C1 segment of cervical spinal cord (tissue), 14 donors: ENCODE data around the gene MECR.
"Not testable (repeated sequence)": the region's sequence is repeated elsewhere in the genome, so short reads cannot be mapped to it uniquely, and the experiment has no call there.

Experiments
- DNase-seq, 14 donors: peaks; one replicate each; lab custom pipeline; 2025; lab: John Stamatoyannopoulos, UW

The MECR gene

GRCh38 chr1:29236712-29237128 lies 6.0 kb upstream of the MECR start:
- DNase-seq = peak in 1 of 14 donors; percentile 28

DNA sequence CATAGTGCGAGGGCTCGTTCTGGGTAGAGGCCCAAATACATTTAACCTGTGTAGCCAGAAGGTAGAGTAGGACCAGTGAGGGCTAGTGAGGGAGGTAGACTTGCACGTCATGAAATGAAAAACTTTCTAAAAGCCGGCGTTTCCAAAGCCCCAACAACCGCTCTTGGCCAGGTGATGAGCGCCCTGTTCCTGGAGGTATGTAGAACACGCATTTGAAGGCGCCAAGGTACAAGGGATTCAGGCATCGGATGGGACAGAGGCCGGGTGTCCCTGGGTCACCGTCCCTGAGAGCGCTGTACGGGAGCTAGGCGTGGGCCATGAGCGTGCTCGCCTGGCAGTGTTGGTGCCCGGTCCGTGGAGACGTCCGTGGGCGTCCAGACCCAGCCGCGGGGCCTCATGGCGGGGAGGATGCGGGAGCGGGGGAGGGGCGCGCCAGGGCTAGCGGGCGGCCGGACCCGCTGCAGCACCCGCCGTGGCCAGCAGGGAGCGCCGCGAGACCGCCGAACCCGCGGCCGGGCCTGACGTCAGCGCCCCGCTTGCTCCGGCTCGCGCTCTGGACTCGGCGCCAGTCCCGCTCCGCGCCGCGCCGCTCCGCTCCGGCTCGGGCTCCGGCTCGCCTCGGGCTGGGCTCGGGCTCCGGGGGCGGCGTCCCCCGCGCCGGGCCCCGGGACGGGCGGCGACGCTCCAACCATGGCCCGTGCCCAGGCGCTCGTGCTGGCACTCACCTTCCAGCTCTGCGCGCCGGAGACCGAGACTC lies 5.4 kb upstream of the MECR start, which contains the start of gene PTPRU:
PTPRU (plus strand) TSS at position 568 of the 757 bp plus-strand sequence; CDS start at position 691, 123 bp downstream.
- peak in 13 of 14 donors; percentile 22 to 84 (median 52) for DNase-seq

- DNase-seq = not testable (repeated sequence)
Measured at GRCh38 chr1:29234881-29235280, 4.1 kb upstream of the MECR start.

DNA sequence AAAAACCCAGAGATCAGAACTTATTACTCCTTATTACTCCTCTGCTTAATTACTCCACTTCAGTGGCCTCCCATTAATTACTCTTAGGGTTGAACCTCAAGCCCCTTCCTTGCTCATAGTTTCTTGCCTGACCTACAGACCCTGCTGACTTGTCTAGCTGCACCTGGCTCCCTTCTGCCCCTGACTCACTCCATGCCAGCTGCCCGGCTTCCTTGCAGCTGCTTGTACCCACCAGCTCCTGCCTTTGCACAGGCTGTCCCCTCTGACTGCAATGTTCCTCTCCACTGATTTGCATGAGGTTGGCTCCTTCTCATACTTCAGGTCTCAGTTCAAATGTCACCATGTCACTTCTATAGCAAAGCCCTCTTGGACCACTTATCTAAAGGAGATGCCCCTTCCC lies 3.7 kb upstream of the MECR start:
- DNase-seq = no peak

- no peak for DNase-seq
Measured at GRCh38 chr1:29233693-29234092, 3.0 kb upstream of the MECR start.

DNA sequence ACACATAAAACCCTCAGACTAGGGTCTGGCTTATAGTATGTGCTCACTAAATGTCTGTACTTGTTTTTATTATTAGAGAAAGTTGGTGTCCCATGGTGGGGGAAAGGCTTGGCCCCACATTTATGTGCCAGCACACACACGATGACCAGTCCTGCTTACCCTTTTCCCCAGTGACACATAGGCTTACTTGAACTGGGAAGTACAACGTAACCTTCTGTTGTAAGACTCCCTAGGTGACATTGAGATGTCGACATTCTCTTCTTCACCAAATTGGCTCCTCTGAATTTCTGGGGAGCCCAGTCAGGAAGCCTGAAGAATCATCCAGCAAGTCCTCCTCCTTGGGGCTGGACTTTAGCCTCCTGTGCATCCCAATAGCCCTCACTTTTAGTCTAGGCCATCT lies 1.7 kb upstream of the MECR start:
- no peak for DNase-seq

DNA sequence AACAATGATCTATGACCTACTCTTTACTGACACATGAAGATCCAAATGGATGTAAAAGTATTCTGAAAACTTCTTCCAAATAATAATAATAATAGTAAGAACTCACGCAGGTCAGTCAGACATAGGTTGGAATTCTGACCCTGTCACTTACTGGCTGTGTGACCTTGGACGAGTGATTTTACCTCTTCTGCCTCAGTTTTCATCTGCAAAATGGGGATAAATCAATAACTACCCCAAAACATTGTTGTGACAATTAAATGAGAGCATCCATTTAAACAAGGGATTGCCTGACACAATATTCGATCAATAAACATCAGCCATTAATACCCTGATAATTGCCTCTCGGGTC lies 556 bp downstream of the MECR start:
- no peak for DNase-seq

- DNase-seq = no peak
Measured at GRCh38 chr1:29227511-29227910, 3.2 kb downstream of the MECR start.

GRCh38 chr1:29225361-29225760 lies 5.4 kb downstream of the MECR start:
- DNase-seq = no peak

- no peak for DNase-seq
Measured at GRCh38 chr1:29224356-29224837, 6.3 kb downstream of the MECR start.

GRCh38 chr1:29223521-29223920 lies 7.2 kb downstream of the MECR start:
- no peak for DNase-seq

GRCh38 chr1:29222686-29223085 lies 8.0 kb downstream of the MECR start:
- DNase-seq = no peak

GRCh38 chr1:29222260-29222659 lies 8.5 kb downstream of the MECR start:
- DNase-seq = not testable (repeated sequence)

- DNase-seq = no peak
Measured at GRCh38 chr1:29221296-29221695, 9.4 kb downstream of the MECR start.

- no peak for DNase-seq
Measured at GRCh38 chr1:29218223-29218622, 12.5 kb downstream of the MECR start.

DNA sequence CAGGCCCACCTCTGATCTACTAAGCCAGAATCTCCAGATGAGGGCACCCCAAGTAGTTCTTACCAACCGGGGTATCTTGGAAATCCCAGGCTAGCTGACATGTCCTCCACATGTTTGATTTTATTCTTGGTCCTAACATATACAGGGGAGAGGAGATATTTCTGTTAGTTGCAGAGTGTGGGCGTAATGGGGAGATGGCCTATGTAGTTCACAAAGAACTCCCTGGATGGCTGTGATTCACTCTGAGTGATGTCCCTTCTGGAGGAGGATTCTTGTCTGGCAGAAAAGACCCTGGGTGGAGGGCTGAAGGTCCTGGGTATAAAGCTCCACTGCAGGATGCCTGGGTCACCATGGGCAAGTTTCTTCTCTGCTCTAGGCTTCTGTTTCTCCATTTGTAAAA lies 13.1 kb downstream of the MECR start:
- DNase-seq = no peak

GRCh38 chr1:29213055-29213454 lies 17.7 kb downstream of the MECR start:
- no peak for DNase-seq

- DNase-seq = peak in 2 of 14 donors; percentile 2 to 67
Measured at GRCh38 chr1:29211086-29212030, 19.4 kb downstream of the MECR start.

DNA sequence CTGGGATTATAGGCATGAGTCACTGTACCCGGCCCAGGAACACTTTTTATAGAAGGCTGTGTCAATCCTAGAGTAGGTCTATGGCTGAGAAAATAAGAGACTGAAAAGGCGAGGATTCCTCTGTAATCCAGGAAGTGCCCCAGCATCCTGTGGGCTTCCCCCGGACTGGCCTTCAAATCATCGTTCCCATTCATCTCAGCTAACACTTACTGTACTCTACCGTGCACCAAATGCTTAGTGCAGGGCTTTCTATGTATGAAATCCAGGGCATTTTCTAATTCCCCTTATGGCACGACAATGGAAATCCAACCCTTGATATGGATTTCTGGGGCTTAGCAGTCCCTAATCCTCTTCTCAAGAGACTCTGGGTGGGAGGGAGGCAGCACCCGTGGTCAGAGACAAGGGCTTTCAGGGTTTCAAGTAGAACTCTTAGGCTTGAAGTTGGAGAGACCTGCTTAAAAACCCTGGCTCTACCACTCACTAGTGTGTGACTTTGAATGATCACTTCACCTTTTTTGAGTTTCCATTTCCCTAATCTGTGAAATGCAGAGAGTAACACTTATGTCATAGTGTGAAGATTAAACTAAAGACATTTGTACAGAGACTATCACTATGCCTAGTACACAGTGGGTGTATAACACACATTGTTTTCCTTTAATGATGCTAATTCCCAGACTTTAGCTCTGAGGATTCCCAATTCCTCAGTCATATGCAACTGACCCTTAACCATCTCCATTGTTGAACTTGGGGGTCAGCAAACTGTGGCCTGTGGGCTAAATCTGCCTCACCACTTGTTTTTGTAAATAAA lies 20.3 kb downstream of the MECR start:
- DNase-seq = no peak

DNA sequence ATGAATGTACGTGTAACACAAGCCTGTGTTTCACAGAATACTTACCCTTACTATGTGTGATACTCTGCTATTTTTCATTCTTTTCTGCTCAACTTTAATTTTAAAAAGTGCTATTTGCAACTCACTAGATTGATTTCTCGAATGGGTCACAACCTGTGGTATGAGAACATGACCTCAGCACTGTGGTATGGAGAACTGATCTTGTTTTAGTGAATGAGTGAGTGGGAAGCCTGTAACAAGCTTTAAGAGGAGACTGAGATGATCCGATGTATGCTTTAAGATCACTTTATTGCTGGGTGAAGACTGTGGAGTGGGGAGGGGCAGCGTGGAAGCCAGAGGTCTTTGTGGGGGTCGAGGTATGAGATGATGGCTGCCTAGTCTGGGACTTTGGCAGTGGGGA lies 21.6 kb downstream of the MECR start:
- no peak for DNase-seq

DNA sequence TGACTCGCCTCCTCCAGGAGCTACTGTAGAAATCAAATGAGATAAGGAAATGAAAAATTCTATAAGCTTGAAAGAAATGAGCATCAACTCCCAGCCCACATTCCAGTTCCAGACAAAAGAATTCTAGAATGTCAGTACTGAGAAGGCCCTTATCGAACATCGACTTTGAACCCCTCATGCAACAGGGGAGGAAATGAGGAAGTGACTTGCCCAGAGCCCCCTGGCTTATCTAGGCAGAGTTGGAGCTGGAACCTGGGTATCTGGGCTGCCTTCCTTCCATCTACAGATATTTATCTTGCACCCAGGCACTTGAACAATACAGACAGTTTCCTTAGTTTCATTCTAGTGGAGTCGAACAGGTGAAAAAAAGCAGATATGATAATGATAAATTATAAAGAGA lies 22.3 kb downstream of the MECR start:
- no peak for DNase-seq
